ENCODE measurements around the gene RBM6.
"Not testable (repeated sequence)": the region's sequence is repeated elsewhere in the genome, so short reads cannot be mapped to it uniquely, and the experiment has no call there.

The RBM6 gene, protein sequence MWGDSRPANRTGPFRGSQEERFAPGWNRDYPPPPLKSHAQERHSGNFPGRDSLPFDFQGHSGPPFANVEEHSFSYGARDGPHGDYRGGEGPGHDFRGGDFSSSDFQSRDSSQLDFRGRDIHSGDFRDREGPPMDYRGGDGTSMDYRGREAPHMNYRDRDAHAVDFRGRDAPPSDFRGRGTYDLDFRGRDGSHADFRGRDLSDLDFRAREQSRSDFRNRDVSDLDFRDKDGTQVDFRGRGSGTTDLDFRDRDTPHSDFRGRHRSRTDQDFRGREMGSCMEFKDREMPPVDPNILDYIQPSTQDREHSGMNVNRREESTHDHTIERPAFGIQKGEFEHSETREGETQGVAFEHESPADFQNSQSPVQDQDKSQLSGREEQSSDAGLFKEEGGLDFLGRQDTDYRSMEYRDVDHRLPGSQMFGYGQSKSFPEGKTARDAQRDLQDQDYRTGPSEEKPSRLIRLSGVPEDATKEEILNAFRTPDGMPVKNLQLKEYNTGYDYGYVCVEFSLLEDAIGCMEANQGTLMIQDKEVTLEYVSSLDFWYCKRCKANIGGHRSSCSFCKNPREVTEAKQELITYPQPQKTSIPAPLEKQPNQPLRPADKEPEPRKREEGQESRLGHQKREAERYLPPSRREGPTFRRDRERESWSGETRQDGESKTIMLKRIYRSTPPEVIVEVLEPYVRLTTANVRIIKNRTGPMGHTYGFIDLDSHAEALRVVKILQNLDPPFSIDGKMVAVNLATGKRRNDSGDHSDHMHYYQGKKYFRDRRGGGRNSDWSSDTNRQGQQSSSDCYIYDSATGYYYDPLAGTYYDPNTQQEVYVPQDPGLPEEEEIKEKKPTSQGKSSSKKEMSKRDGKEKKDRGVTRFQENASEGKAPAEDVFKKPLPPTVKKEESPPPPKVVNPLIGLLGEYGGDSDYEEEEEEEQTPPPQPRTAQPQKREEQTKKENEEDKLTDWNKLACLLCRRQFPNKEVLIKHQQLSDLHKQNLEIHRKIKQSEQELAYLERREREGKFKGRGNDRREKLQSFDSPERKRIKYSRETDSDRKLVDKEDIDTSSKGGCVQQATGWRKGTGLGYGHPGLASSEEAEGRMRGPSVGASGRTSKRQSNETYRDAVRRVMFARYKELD

GRCh38 chr3:49939858-49940666 lies at the start of gene RBM6:
RBM6 (plus strand) TSS chr3:49940150; CDS start chr3:49962642, 22,492 bp downstream.
- peak; percentile 95 for DNase-seq (ENCODE audit: low spot score)

GRCh38 chr3:49895791-49896190 lies 44.2 kb upstream of the RBM6 start:
- no peak for DNase-seq (ENCODE audit: low spot score)

- no peak for DNase-seq (ENCODE audit: low spot score)
Measured at GRCh38 chr3:49896345-49896744, 43.6 kb upstream of the RBM6 start.

DNA sequence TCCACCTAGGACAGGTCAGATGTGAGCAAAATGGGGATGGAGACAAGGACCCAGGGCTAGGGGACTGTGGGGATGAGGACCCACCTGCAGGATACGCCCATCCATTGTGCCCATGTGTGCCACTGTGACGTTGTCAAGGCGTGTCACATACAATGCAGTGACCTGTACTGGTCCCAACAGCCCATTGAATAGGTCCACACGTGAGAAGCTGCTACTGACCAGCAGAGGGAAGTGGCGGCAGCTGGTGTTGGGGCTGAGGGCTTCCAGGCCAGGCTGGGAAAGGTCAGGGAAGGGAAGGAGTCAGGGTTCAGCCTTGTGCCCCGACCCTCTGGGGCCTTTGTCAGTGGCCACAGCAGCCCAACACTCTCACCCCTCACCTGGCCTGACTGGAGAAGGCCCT lies 41.0 kb upstream of the RBM6 start:
- DNase-seq (ENCODE audit: low spot score), result no peak

GRCh38 chr3:49899815-49900214 lies 40.1 kb upstream of the RBM6 start:
- no peak for DNase-seq (ENCODE audit: low spot score)

DNA sequence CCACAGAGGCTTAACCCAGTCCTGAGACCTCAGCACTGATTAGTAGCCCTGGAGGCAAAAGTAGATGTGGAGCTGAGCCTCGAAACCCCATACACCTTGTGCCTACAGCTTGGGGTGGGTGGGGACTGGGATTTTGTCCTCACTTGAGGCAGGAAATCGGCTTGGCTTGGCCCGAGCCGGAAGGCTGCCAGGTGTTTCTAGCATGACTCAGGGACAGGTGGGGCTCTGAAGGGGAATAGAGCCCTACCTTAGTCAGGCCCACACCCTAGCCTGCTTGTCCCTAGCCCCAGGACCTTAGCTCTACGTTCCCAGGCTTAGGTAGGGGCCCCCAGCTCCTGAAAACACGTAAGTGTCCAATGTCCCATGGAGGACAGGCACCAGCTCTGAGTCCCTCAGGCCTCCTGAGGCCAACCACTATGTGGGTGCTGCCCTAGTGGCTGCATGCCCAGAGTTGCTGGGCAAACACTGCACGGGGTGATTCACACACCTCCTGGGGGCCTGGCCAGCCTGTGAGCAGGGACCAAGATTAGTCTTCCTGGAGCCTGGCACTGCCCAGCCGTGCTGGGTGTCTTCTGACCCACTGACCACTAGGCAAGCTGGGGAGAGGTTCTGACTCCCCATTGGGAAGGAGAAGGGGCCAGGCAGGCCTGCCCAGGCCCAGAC lies 39.3 kb upstream of the RBM6 start:
- DNase-seq (ENCODE audit: low spot score), result no peak

DNA sequence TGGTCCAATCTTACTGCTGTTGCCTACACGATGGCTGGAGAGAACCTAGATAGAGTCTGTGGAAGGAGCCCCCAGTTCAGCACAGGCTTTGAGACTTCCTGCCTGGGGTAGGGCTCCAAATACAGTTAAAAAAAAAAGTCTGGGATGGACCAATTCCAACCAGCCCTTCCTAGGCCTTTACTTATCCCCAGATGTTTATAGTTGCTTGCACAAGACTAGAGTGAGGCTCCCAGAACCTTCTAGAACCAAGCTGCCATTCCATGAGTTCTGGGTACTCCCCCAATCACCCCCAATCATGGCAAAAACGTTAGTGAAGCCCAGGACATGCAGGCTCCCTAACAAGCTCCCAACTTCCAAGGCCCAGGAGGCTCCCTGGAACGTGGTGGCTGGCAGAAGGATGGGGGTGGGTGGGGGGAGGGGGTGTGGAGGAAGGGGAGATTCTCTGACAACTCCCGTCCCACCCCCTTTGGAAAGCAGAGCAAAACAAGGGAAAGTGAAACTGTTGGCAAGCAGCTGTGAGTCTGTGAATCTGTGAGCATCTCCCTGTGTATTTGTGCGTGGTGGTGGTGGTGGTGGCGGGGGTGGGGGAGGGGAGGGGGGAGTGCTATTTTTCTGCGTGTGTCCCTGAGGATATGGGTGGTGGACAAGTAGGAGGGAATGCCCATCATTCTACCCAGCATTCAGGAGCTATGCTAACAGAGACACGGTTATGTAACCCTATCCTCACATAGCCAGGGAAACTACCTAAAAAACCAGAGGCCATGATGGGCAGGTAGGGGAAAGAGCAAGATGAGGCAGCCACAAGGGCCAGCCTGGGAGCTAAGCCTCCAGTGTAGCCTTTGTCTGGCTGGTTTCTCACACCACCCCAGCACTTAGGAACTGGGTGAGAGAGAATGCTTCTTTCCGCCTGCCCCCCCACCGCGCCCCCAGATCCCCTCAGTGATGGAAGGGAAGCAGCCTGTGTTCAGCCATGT lies 38.3 kb upstream of the RBM6 start:
- DNase-seq (ENCODE audit: low spot score), result no peak

DNA sequence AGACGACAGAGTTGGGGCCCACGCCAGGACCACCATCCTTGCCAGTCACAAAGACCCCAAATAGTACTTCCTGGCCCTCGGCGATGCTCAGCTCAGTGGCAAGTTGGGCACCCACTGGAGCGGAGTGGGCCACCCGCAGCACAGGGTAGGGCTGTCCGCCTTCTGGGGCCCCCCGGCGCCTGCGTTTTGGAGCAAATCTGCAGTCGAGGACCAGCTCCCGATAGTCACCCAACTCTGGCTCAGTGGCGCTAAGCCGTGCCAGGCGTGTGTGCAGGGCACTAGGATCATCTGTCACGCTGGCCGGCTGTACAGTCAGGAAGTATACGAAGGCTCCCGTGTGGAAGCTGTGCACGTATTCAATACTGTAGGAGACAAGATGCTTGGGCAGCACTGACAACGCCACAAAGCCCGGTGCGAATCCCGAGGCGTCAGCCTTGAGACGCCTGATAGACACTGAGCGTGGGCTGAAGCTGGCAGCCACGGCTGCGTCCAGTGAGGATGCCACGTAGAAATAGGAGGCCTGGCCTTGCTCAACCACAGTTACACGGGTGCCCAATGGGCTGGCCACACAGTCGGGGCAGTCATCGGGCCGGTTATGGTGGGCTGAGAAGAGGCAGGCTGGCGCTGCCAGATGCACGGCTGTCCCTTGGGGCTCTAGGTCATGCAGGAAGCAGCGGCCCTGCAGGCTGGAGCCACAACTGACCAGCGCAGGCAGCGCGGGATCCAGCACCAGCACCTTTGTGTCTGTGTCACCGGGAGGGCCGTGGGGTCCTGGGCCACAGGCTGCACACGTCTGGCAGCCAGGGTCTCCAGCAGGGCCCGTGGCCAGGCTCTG lies 37.2 kb upstream of the RBM6 start:
- DNase-seq (ENCODE audit: low spot score), result no peak

DNA sequence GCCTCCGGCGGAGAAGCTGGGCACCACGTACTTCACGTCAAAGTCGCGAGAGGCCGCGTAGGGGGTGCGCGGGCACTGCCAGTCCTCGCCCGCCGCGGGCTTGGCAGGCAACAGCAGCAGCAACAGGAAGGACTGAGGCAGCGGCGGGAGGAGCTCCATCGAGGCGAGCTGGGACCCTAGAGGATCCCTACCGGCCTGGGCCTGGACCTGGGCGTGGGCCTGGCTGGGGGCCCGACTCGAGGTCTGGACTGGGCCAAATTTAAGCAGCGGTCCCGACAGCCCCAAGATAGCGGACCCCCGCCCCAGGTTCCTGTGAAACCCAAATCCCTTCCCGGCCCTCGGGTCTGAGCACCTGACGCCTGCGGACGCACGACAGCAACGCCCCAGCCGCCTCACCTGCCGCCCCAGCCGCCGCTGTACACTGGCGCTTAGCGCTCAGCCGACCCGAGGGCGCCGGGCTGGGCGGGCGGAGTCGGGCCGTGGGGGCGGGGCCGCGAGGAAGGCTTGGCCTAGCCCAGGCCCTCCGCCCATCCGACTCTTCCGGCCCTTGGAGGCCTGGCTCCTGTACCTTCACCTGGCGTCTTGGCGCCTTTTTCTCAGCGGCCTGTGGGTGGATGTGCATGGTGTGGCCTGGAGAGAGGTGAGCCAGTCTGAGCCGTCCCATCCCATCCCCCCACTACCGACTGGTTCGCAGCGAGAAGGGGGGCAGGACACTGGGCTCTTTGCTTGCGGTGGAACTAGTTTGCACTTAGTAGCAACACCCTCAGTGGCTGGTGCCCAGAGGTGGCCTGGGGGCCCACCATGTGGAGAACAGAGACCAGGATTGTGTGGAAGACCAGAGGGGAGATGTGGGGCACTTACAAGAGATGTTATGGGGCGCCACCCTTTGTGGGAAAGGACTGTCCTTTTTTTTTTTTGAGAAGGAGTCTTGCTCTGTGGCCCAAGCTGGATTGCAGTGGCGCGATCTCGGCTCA lies 36.2 kb upstream of the RBM6 start, which contains the start of gene MST1R:
Gene MST1R (minus strand): TSS at position 423 of the 974 bp plus-strand sequence. CDS start 264 bp downstream, at position 159.
- peak; percentile 77 for DNase-seq (ENCODE audit: low spot score)

DNA sequence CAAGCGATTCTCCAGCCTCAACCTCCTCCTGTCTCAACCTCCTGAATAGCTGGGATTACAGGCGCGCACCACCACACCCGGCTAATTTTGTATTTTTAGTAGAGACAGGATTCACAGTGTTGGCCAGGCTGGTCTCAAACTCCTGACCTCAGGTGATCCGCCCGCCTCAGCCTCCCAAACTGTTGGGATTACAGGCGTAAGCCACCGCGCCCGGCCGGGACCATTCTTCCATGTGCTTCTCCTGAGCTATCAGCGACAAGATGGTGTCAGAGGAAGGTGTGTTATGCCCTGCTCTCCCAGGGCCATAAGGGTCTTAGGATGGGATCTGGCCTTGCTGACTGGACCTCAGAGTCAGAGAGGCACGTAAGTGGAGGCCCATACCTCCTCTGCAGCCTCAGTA lies 35.5 kb upstream of the RBM6 start:
- DNase-seq (ENCODE audit: low spot score), result not testable (repeated sequence)

DNA sequence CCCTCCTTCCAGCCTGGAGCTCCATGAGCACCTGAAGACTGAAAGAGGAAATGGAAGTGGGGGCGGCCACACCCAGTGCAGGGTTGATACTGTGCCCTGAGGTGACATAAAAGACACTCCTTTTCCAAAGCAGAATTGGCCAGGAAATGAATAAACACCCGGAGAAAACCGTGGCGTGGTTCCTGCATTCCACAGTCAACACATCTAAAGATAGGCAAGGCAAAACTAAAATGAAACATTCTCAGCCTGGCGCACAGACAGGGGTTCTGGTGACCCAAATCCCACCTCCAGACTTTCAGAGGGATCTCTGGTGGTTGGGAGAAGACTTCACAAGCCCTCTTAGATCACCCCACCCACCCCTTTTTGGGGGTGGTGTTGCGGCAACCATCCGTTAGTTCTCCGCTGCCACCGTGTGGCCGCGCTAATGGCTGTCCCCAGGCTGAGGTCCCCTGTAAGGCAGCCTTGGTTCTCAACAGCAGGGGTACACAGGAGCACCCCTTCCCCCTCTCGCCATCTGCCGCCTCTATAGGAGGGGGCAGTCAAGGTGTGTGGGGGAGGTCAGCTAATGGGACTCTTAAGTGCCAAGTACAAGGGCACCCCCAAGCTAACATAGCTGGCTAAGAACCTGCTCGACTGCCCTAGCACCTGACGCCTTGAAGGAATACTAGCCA lies 33.7 kb upstream of the RBM6 start:
- DNase-seq (ENCODE audit: low spot score), result no peak

GRCh38 chr3:49908373-49909199 lies 31.4 kb upstream of the RBM6 start:
- DNase-seq (ENCODE audit: low spot score), result no peak

GRCh38 chr3:49910409-49911123 lies 29.4 kb upstream of the RBM6 start:
- no peak for DNase-seq (ENCODE audit: low spot score)

DNA sequence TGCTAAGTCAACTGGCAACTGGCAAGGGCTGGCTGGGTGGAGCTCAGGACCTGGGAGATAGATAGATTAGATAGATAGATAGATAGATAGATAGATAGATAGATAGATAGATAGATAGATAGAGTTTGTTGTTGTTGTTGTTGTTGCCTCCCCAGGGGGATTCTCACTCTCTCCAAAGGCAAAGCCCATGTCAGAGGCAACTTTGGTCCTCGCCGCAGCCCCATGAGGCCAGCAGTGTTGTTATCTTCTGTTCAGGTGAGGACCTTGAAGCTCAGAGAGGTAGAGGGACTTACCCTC lies 28.9 kb upstream of the RBM6 start:
- no peak for DNase-seq (ENCODE audit: low spot score)

GRCh38 chr3:49911611-49912010 lies 28.3 kb upstream of the RBM6 start:
- DNase-seq (ENCODE audit: low spot score), result no peak

- no peak for DNase-seq (ENCODE audit: low spot score)
Measured at GRCh38 chr3:49912881-49913281, 27.1 kb upstream of the RBM6 start.
